Naive B cell (primary cell): ENCODE measurements around the gene MTURN. TPM values are rescaled to one million over a fixed set of nuclear protein-coding genes. Genes with fewer than 3 reads are reported as not detected.
A peak's percentile ranks its signal among the peaks of the same experiment; 100 is the strongest.

Experiments used
- ATAC-seq, 2 donors: fragments of 150-1000 bp; cut with Tn5 transposase; 2 replicates each; pipeline ENCODE4 v1.10.0; 2021; ENCODE audit warnings: low read depth in 2 of 2, mild to moderate bottlenecking in 2 of 2, moderate library complexity in 2 of 2
- DNase-seq: peaks from one replicate; pipeline ENCODE4 v3.0.0; 2022
- H3K27ac Mint-ChIP-seq, 6 donors: one replicate each; pipeline ENCODE4 v1.8.0; 2020 to 2022; ENCODE audit warnings: mild to moderate bottlenecking in 6 of 6, mixed read lengths in 6 of 6, moderate library complexity in 5 of 6, inconsistent platforms in 2 of 6
- H3K27me3 Mint-ChIP-seq, 3 donors: one replicate each; pipeline ENCODE4 v1.8.0; 2021 to 2022; ENCODE audit warnings: mixed read lengths in 3 of 3, mild to moderate bottlenecking in 1 of 3
- H3K36me3 Mint-ChIP-seq, 2 donors: one replicate each; pipeline ENCODE4 v1.8.0; 2020 to 2022; ENCODE audit warnings: mixed read lengths in 2 of 2, inconsistent platforms in 1 of 2, mild to moderate bottlenecking in 1 of 2
- H3K4me1 Mint-ChIP-seq, 3 donors: one replicate each; pipeline ENCODE4 v1.8.0; 2020 to 2022; ENCODE audit warnings: mixed read lengths in 3 of 3, inconsistent platforms in 1 of 3, mild to moderate bottlenecking in 1 of 3, moderate library complexity in 1 of 3
- H3K4me3 Mint-ChIP-seq, 8 donors: one replicate each; pipeline ENCODE4 v1.8.0; 2020 to 2022; ENCODE audit warnings: mild to moderate bottlenecking in 8 of 8, mixed read lengths in 8 of 8, moderate library complexity in 8 of 8, inconsistent platforms in 2 of 8
- H3K9me3 Mint-ChIP-seq, 7 donors: one replicate each; pipeline ENCODE4 v1.8.0; 2020 to 2022; ENCODE audit warnings: mixed read lengths in 7 of 7, mild to moderate bottlenecking in 5 of 7, inconsistent platforms in 2 of 7, moderate library complexity in 1 of 7
- polyA plus RNA-seq, 6 donors: library from polyadenylated mRNA; unstranded; fragments of 300-500 nt; fragmentation: Illumina TruSeq; gene quantifications; one replicate each; pipeline ENCODE4 v1.2.3, GENCODE V29; 2021; ENCODE audit warnings: low read depth in 6 of 6

The MTURN gene
- polyA plus RNA-seq, 6 donors from 2014 or later = 3.1 to 8.3 (median 4.7) TPM

DNA sequence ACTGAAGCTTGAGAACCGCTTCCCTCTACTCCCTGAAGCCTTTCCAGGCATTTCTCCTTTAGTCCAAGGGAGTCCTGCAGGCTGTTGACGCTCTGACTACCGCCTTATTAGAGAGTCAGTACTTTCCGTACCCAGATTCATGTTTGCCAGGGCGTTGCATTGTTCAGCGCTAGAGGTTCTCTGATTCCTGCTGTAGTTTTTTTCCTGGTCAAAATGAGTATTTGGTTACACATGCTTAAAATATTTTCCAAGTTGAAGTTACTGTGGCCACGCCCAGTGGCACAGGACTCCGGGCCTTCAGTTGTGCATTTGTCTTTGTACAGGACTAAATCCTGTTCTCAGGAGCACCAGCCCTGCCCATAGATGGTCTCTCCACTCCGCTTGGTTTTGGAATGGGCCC lies 7.9 kb downstream of the MTURN start:
- no peak for DNase-seq
- no peaks in the 10 kb centered on the region for H3K9me3 Mint-ChIP-seq
- ATAC-seq = no peak
- no peak overlapping the region for H3K4me3 Mint-ChIP-seq
- H3K4me1 Mint-ChIP-seq = peaks cover 0 to 1% (median 0%) of the 10 kb centered on the region in 3 donors
- peak overlapping the region in 1 of 6 donors; percentile 7 for H3K27ac Mint-ChIP-seq
- H3K27me3 Mint-ChIP-seq = no peaks in the 10 kb centered on the region
- no peaks in the 10 kb centered on the region for H3K36me3 Mint-ChIP-seq

- no peak overlapping the region for H3K27ac Mint-ChIP-seq
- H3K9me3 Mint-ChIP-seq = no peaks in the 10 kb centered on the region
- H3K4me3 Mint-ChIP-seq = no peak overlapping the region
- no peaks in the 10 kb centered on the region for H3K27me3 Mint-ChIP-seq
- DNase-seq (no peak), ATAC-seq (no peak)
- H3K36me3 Mint-ChIP-seq = no peaks in the 10 kb centered on the region
- peaks cover 0 to 1% (median under 1%) of the 10 kb centered on the region in 3 donors for H3K4me1 Mint-ChIP-seq
These were observed 9.0 kb downstream of the MTURN start for GRCh38 chr7:30143748-30144251.

DNA sequence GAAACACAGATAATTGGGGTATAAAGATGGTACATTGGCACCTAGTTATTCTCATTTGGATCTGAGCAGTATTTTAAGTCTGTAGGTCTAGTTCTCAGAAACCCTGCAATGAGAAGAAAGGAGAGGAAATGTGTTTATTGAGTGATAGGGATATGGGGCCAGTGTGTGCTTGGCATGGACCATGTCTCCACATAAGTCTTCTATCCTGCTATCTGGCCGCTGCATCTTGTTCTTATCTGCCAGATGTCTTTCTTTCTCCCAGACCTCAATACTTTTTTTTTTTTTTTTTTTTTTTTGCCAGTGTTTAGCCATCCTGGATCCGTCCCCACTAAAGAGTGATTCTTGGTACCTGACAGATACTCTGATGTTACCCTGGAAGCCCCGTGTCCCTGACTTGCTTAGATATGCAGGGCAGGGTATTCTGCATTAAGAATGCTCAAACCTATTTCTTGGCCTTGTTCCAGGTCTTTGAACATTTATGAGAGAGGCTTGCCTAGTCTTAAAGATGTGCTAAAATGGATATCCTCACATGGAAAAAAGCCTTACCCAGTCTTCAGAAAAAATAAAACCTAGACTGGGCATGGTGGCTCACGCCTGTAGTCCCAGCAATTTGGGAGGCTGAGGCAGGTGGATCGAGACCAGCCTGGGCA lies 10.0 kb downstream of the MTURN start:
- peak overlapping the region in 1 of 6 donors; percentile 75 for H3K27ac Mint-ChIP-seq

DNA sequence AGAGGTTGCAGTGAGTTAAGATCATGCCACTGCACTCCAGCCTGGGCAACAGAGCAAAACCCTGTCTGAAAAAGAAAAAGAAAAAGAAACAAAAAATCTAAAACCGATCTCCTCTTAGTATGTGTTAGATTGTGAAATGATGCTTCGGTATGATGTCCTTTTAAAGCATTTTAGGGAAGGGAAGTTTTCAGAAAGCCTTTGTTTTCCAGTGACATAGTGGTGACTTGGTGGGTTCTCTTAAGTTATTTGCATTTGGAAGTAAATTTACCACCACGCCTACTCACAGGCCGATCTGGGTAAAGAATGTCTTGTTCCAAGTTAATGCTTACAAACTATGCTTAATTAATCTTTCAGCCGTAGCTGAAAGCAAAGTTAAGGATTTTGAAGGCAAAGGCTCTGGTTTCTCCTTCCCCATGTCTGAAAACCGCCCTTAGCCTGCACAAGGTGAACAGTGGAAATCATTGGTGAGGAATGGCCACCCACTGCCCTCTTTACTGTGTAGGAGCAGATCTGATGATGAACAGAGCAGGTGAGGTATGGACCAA lies 10.7 kb downstream of the MTURN start:
- H3K4me1 Mint-ChIP-seq = peaks cover 0 to 9% (median 3%) of the 10 kb centered on the region in 3 donors
- no peak overlapping the region for H3K4me3 Mint-ChIP-seq
- no peaks in the 10 kb centered on the region for H3K36me3 Mint-ChIP-seq
- H3K27me3 Mint-ChIP-seq = no peaks in the 10 kb centered on the region
- H3K9me3 Mint-ChIP-seq = no peaks in the 10 kb centered on the region
- no peak for DNase-seq
- no peak overlapping the region for H3K27ac Mint-ChIP-seq
- no peak for ATAC-seq

More for the DNA sequence above, 10.0 kb downstream of the MTURN start:
- Mint-ChIP-seq H3K36me3 (no peaks in the 10 kb centered on the region), H3K4me3 (no peak overlapping the region), H3K9me3 (no peaks in the 10 kb centered on the region), H3K4me1 (peaks cover 0 to 9% (median 3%) of the 10 kb centered on the region in 3 donors), H3K27me3 (no peaks in the 10 kb centered on the region)
- DNase-seq = no peak
- no peak for ATAC-seq

DNA sequence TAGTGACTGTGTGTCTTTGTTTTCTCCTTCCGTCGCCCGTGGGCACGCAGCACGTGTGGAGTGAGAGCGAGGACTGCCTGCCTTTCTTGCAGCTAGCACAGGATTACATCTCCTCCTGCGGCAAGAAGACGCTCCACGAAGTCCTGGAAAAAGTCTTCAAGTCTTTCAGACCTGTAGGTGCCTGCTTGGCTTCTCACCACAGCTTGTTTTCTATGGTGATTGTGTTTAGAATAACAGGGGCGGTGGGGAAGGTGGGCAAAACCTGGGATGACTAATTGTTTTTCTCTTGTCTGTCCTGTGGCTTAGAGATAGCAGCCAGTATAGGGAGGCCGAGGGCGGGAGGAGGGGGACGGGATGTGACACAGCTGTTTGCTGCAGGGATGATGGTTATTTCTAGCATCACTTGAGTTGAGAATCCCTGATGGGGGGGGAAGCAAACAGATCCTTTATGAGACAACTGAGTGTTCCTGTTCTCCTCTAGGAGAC lies 11.4 kb downstream of the MTURN start:
- Mint-ChIP-seq H3K9me3 (no peaks in the 10 kb centered on the region), H3K4me1 (peaks cover 0 to 9% (median 3%) of the 10 kb centered on the region in 3 donors), H3K4me3 (no peak overlapping the region), H3K36me3 (no peaks in the 10 kb centered on the region), H3K27me3 (no peaks in the 10 kb centered on the region), H3K27ac (no peak overlapping the region)
- no peak for DNase-seq
- ATAC-seq = no peak

DNA sequence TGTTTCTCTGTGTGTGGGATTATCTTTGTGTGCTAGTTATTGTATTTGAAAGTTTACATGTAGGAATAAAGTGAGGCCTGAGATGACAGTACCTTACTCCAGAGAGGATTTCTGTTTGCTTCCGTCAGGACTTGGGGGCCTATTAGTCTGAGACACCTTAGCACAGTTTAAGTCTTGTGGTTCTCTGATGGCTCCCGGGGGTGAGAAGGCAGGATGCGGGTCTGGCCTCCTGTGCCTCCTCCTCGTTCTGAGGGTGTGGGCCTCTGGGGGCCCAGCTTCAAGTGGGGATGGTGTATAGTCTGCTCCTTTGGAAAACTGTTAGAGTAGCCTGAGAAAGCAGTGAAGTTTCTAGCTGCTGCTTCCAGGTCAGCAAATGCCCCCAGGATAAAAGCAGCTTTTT lies 12.4 kb downstream of the MTURN start:
- Mint-ChIP-seq H3K4me1 (peaks cover 0 to 9% (median 3%) of the 10 kb centered on the region in 3 donors), H3K4me3 (no peak overlapping the region), H3K36me3 (no peaks in the 10 kb centered on the region), H3K9me3 (no peaks in the 10 kb centered on the region), H3K27me3 (no peaks in the 10 kb centered on the region), H3K27ac (no peak overlapping the region)
- DNase-seq (no peak), ATAC-seq (no peak)

DNA sequence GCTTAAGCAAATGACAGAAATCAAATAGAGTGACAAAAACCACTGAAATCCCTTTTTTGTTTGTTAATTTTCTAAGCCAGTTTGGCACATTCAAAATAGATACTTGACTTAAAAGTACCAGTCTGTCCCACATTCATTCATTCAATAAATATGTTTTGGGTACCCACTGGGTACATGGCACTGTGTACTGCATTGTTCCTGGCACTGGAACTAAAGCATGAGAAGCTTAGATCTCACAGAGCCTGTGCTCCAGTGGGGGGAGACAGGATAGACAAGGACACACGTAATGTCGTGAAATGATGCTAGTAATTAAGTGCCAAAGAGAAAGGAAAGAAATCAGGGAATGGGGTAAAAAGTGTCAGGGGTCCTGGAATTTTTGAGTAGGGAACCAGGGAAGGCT lies 13.0 kb downstream of the MTURN start:
- H3K36me3 Mint-ChIP-seq = no peaks in the 10 kb centered on the region
- DNase-seq = no peak
- H3K9me3 Mint-ChIP-seq = no peaks in the 10 kb centered on the region

GRCh38 chr7:30148426-30148825 lies 13.6 kb downstream of the MTURN start:
- H3K27me3 Mint-ChIP-seq = no peaks in the 10 kb centered on the region
- H3K27ac Mint-ChIP-seq = peak overlapping the region in 2 of 6 donors; percentile 31 to 47
- H3K9me3 Mint-ChIP-seq = no peaks in the 10 kb centered on the region
- peak overlapping the region in 2 of 8 donors; percentile 54 to 87 for H3K4me3 Mint-ChIP-seq
- peaks cover 0 to 9% (median 3%) of the 10 kb centered on the region in 3 donors for H3K4me1 Mint-ChIP-seq
- no peak for DNase-seq
- no peak for ATAC-seq
- no peaks in the 10 kb centered on the region for H3K36me3 Mint-ChIP-seq

More for the DNA sequence above, 13.0 kb downstream of the MTURN start:
- Mint-ChIP-seq H3K27me3 (no peaks in the 10 kb centered on the region), H3K27ac (no peak overlapping the region), H3K4me1 (peaks cover 0 to 9% (median 3%) of the 10 kb centered on the region in 3 donors), H3K4me3 (no peak overlapping the region)
- no peak for ATAC-seq

DNA sequence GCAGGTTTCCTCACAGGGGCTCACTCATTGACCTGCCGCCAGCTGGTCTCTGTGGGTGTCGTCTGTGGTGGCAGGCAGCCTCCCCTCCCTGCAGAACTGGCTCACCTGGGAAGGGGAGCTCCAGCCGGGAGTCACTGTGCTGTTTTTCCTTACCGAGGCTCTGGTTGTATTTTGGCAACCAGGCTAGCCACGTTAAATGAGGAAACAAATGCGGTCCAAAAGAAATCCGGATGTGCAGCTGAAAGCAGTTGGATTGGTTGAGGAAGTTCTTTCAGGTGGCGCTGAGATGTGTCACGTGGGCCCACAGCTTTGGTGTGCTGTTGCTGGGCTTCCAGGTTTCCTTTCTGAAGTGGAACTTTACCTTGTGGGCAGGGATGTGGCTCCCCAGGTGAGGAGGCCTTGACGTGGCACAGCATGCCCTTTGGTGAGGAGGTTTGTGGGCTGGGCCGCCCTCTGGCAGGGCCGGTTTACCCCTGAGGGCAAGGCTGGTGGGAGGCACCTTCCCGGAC lies 14.2 kb downstream of the MTURN start:
- peak overlapping the region in 5 of 6 donors; percentile 31 to 88 (median 60) for H3K27ac Mint-ChIP-seq
- H3K4me3 Mint-ChIP-seq = peak overlapping the region in 4 of 8 donors; percentile 40 to 87 (median 79)
- no peaks in the 10 kb centered on the region for H3K27me3 Mint-ChIP-seq

DNA sequence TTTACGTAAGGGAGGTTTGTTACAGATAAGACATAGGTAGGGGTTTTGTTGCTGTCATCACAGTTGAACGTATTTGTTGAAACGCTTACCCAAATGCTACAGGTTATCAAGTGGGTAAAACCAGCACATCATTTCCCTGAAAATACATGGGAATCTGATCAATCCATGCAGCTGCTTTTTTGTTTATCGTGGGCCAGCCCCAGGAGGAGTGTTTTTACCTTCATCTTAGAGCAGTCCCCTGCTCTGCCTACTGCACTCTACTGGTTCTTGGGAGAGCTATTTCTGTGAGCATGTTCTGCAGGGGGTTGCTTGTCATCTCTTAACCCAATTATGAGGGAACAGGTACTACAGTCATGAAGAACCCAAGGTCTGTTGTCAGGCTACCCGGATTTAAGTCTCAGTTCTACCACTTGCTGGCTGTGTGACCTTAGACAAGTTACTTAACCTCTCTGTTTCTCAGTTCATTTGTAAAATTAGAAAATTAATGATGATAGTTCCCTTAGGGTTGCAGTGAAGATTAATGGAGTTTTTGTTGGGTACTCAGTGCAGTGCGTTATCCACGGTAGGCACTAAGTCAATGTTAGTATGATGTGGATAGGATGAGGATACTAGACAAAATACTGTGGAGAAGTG lies 15.0 kb downstream of the MTURN start:
- no peak for ATAC-seq
- Mint-ChIP-seq H3K36me3 (no peaks in the 10 kb centered on the region), H3K4me3 (peak overlapping the region in 2 of 8 donors; percentile 77 to 87), H3K9me3 (no peaks in the 10 kb centered on the region), H3K27me3 (no peaks in the 10 kb centered on the region), H3K4me1 (peaks cover 0 to 9% (median 3%) of the 10 kb centered on the region in 3 donors), H3K27ac (peak overlapping the region in 2 of 6 donors; percentile 60 to 72)
- no peak for DNase-seq

More for the DNA sequence above, 14.2 kb downstream of the MTURN start:
- Mint-ChIP-seq H3K4me1 (peaks cover 0 to 9% (median 3%) of the 10 kb centered on the region in 3 donors), H3K36me3 (no peaks in the 10 kb centered on the region), H3K9me3 (no peaks in the 10 kb centered on the region)
- ATAC-seq = peak; percentile 94 to 97
- peak; percentile 52 for DNase-seq

DNA sequence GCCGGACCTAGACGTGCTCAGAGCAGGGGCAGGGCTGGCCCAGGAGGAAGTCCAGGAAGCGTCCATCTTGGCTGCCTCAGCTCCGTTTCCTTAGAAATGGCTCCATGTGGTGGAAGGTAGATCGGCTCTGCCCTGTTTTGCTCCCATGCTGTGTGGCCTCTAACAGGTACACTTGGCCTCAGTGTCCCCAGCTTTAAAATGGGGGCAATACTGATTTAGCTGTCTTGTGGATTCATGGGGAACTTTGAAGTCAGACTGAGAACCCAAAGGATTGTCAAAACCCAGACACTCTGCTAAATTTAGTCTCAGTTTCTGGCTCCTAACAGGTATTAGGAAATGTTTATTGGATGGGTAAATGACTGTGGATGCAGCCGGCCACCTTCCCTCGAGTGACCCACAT lies 15.9 kb downstream of the MTURN start:
- peaks cover 0 to 9% (median 2%) of the 10 kb centered on the region in 3 donors for H3K4me1 Mint-ChIP-seq
- no peaks in the 10 kb centered on the region for H3K36me3 Mint-ChIP-seq
- ATAC-seq (no peak), DNase-seq (no peak)
- no peak overlapping the region for H3K4me3 Mint-ChIP-seq
- no peaks in the 10 kb centered on the region for H3K9me3 Mint-ChIP-seq
- peaks cover 0 to 4% (median 0%) of the 10 kb centered on the region in 3 donors for H3K27me3 Mint-ChIP-seq
- no peak overlapping the region for H3K27ac Mint-ChIP-seq

GRCh38 chr7:30154111-30154587 lies 19.4 kb downstream of the MTURN start:
- H3K9me3 Mint-ChIP-seq = no peaks in the 10 kb centered on the region
- no peak for ATAC-seq
- H3K4me3 Mint-ChIP-seq = no peak overlapping the region

DNA sequence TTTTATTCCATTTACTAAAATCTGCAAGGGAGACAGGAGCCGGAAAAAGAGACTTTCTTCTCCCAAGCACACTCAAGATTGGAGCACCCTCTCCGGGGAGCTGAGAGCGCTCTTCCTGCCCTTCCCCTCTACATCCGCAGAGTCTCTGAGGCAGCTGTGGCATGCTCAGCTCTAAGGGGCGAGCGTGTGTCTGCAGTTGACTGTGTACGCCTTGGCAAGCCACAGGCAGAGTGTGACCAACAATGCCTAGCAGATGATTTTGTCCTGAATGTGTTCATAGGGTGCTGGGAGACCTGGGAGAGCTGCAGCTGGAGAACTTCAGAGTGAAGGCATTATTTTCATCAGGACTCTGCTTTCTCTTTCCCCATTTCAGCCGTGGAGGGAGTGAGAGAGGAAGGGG lies 20.7 kb downstream of the MTURN start:
- ATAC-seq (no peak), DNase-seq (no peak)
- Mint-ChIP-seq H3K27me3 (peaks cover 0 to 4% (median 0%) of the 10 kb centered on the region in 3 donors), H3K27ac (no peak overlapping the region), H3K4me3 (no peak overlapping the region), H3K9me3 (no peaks in the 10 kb centered on the region), H3K4me1 (peaks cover 17 to 19% (median 18%) of the 10 kb centered on the region in 3 donors), H3K36me3 (no peaks in the 10 kb centered on the region)

More at GRCh38 chr7:30154111-30154587, 19.4 kb downstream of the MTURN start:
- no peak overlapping the region for H3K27ac Mint-ChIP-seq
- peaks cover 0 to 4% (median 0%) of the 10 kb centered on the region in 3 donors for H3K27me3 Mint-ChIP-seq
- H3K4me1 Mint-ChIP-seq = peaks cover 4 to 13% (median 7%) of the 10 kb centered on the region in 3 donors
- no peaks in the 10 kb centered on the region for H3K36me3 Mint-ChIP-seq
- DNase-seq = no peak
